SK-N-MC (cell line): ENCODE measurements around the gene ALG9.

Experiments used
- DNase-seq: peaks from one replicate; pipeline ENCODE4 v3.0.0-alpha.2; 2011; ENCODE audit warnings: low read depth, low spot score
- H3K27ac ChIP-seq: fragments of 200-600 bp; sonication (generic); 2 replicates; pipeline ENCODE4 v1.5.1; 2016; ENCODE audit warnings: mixed run types
- H3K36me3 ChIP-seq: fragments of 200-600 bp; sonication (generic); 2 replicates; pipeline ENCODE4 v1.6.1; 2017; ENCODE audit warnings: antibody characterized with exemption, low read length, mixed read lengths; ENCODE audit not compliant: insufficient read depth
- H3K4me3 ChIP-seq: fragments of 200-600 bp; sonication (generic); 2 replicates; pipeline ENCODE4 v1.5.1; 2016
- H3K9ac ChIP-seq: fragments of 200-600 bp; sonication (generic); 2 replicates; pipeline ENCODE4 v1.8.0; 2017; ENCODE audit warnings: mixed run types, mixed read lengths; ENCODE audit not compliant: insufficient read length
- H3K9me3 ChIP-seq: fragments of 200-600 bp; sonication (generic); 2 replicates; pipeline ENCODE4 v1.6.1; 2017; ENCODE audit warnings: low read depth, mild to moderate bottlenecking, antibody characterized with exemption, low read length, moderate library complexity, mixed read lengths
- EZH2 ChIP-seq: fragments of 200-600 bp; sonication (generic); IDR thresholded peaks from one replicate; pipeline ENCODE4 v1.6.1; 2017; ENCODE audit warnings: antibody characterized with exemption
- FOXP2 ChIP-seq: optimal IDR thresholded peaks from 2 replicates; pipeline ENCODE3; 2011; ENCODE audit warnings: mild to moderate bottlenecking, moderate library complexity; ENCODE audit not compliant: insufficient read depth; ENCODE audit errors: extremely low read length, control extremely low read depth
- POLR2AphosphoS5 ChIP-seq: IDR thresholded peaks from 2 replicates; pipeline ENCODE4 v1.6.1; 2012; ENCODE audit warnings: mild to moderate bottlenecking, low read depth, low read length, borderline replicate concordance

ALG9 gene

DNA sequence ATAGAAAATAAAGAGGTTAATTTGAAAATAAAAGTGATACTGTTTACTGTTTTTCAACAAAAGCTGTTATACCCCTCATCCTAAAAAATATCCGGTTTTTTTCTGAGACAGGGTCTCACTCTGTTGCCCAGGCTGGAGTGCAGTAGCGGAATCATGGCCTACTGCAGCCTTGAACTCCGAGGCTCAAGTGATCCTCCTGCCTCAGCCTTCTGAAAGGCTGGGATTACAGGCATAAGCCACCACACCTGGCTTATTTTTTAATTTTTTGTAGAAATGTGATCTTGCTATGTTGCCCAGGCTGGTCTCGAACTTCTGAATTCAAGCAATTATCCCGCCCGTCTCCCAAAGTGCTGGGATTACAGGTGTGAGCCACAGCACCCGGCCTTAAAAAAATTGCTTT lies 35.7 kb downstream of the ALG9 start:
- Histone ChIP-seq H3K36me3 (peaks cover 20% of the 10 kb centered on the region), H3K4me3 (no peak overlapping the region), H3K9ac (no peak overlapping the region), H3K9me3 (no peaks in the 10 kb centered on the region), H3K27ac (no peak overlapping the region)
- DNase-seq = no peak
- no peak for TF ChIP-seq POLR2AphosphoS5
- no peak for TF ChIP-seq FOXP2
- TF ChIP-seq EZH2 = no peak

DNA sequence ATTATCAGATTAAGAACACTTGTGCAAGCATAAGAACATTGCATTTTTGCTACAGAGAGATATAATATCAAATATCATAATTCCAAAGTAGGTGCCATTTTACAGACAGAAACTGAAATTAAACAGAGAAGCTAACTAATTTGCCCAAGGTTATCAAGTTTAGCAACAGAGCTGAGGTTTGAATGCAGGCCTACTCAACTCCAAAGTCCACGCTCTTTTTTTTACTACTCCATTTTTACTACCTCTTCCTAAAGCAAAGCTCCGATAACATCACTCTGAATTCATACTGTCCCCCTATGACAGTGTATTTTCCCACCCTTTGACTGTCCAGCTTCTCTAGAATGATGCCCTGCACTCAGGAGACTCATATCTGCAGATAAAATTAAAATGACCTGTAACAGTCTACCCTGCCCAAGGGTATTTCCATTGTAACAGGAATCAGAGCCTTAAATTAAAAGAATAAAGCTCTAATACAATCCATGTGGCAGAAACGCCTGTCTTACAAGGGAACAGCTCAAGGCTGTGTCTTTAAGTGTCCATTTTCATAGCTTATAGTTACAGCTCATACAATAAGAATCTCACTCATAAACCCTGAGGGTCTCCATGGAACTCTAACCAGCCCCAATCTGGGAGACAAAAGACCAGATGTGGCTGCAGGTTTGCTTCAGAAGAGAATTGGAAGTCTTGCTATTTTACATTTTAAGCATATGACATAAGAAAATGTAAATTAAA lies 36.8 kb downstream of the ALG9 start:
- TF ChIP-seq POLR2AphosphoS5 (no peak), FOXP2 (no peak), EZH2 (no peak)
- Histone ChIP-seq H3K27ac (no peak overlapping the region), H3K36me3 (peaks cover 20% of the 10 kb centered on the region), H3K4me3 (no peak overlapping the region), H3K9ac (peak overlapping the region; percentile 11), H3K9me3 (no peaks in the 10 kb centered on the region)
- no peak for DNase-seq

GRCh38 chr11:111833524-111833923 lies 37.9 kb downstream of the ALG9 start:
- Histone ChIP-seq H3K9me3 (no peaks in the 10 kb centered on the region), H3K4me3 (no peak overlapping the region), H3K9ac (no peak overlapping the region), H3K36me3 (peaks cover 20% of the 10 kb centered on the region), H3K27ac (no peak overlapping the region)
- TF ChIP-seq FOXP2 = no peak
- TF ChIP-seq EZH2 = no peak
- no peak for TF ChIP-seq POLR2AphosphoS5
- DNase-seq = no peak

- Histone ChIP-seq H3K4me3 (no peak overlapping the region), H3K27ac (no peak overlapping the region), H3K36me3 (no peaks in the 10 kb centered on the region), H3K9me3 (no peaks in the 10 kb centered on the region), H3K9ac (no peak overlapping the region)
- no peak for TF ChIP-seq EZH2
- TF ChIP-seq POLR2AphosphoS5 = no peak
- DNase-seq = no peak
These were observed 42.0 kb downstream of the ALG9 start for GRCh38 chr11:111829185-111829968.

GRCh38 chr11:111826322-111826950 lies 44.9 kb downstream of the ALG9 start:
- no peaks in the 10 kb centered on the region for H3K36me3 ChIP-seq
- no peak overlapping the region for H3K27ac ChIP-seq
- no peak overlapping the region for H3K4me3 ChIP-seq
- no peak for TF ChIP-seq POLR2AphosphoS5
- TF ChIP-seq EZH2 = no peak
- no peak for TF ChIP-seq FOXP2
- no peak overlapping the region for H3K9ac ChIP-seq
- no peak for DNase-seq
- H3K9me3 ChIP-seq = no peaks in the 10 kb centered on the region

GRCh38 chr11:111823629-111824028 lies 47.8 kb downstream of the ALG9 start:
- H3K4me3 ChIP-seq = no peak overlapping the region
- H3K27ac ChIP-seq = no peak overlapping the region
- no peak overlapping the region for H3K9ac ChIP-seq
- no peak for DNase-seq
- TF ChIP-seq FOXP2 = no peak
- no peak for TF ChIP-seq EZH2
- TF ChIP-seq POLR2AphosphoS5 = no peak
- no peaks in the 10 kb centered on the region for H3K9me3 ChIP-seq
- peaks cover 3% of the 10 kb centered on the region; the same call in 1 of the 2 replicates for H3K36me3 ChIP-seq

DNA sequence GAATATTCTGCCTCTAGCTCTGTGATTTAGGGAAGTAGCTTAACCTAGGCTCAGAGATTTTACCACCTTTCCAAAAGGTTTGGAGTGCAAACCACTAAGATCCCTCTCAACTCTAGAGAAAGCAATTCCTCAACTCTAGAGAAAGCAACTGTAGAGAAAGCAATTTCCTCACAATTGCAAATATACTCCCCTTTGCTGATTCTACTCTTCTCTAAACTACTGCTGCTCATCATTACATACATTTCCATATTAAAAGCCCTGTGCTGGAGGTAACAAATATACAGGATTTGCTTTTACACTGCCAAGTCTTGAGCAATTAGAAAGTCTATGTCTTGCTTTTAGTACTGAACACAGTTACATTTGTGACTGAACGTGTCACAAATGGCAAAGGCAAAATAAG lies 48.2 kb downstream of the ALG9 start:
- Histone ChIP-seq H3K9me3 (no peaks in the 10 kb centered on the region), H3K36me3 (peaks cover 3% of the 10 kb centered on the region; the same call in 1 of the 2 replicates), H3K4me3 (no peak overlapping the region), H3K27ac (no peak overlapping the region), H3K9ac (no peak overlapping the region)
- TF ChIP-seq EZH2 (no peak), POLR2AphosphoS5 (no peak), FOXP2 (no peak)
- DNase-seq = no peak

GRCh38 chr11:111819829-111820237 lies 51.5 kb downstream of the ALG9 start:
- DNase-seq = no peak
- H3K9ac ChIP-seq = peak overlapping the region; percentile 13
- peak overlapping the region; percentile 89 for H3K27ac ChIP-seq
- peak overlapping the region; percentile 24; the same call in 1 of the 2 replicates for H3K4me3 ChIP-seq
- H3K36me3 ChIP-seq = peaks cover 3% of the 10 kb centered on the region; the same call in 1 of the 2 replicates
- H3K9me3 ChIP-seq = no peaks in the 10 kb centered on the region
- TF ChIP-seq POLR2AphosphoS5 (no peak), FOXP2 (no peak), EZH2 (no peak)
